CD4-positive, alpha-beta T cell treated with Interleukin-12 subunit alpha and Interleukin-12 subunit beta, for 1 hour (primary cell): ENCODE results near the gene IREB2.
"Not testable (repeated sequence)": the region's sequence is repeated elsewhere in the genome, so short reads cannot be mapped to it uniquely, and the experiment has no call there.

Experiments
- DNase-seq: peaks from one replicate; pipeline ENCODE4 v3.0.0-alpha.2; 2020

IREB2 gene

DNA sequence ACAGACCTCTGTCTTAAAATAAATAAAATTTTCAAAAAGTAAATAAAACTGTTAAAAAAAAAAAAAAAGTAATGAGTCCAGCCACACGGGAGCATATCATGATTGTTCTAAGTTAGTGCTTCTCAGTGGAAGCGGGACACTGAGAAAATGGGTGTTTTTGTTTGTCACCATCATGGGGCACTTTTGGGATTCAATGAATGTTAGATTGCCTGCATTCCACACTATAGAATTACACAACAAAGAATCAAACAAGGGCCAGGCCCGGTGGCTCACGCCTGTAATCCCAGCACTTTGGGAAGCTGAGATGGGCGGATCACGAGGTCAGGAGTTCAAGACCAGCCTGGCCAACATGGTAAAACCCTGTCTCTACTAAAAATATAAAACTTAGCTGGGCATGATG, 3.3 kb upstream of the IREB2 start:
- not testable (repeated sequence) for DNase-seq

DNA sequence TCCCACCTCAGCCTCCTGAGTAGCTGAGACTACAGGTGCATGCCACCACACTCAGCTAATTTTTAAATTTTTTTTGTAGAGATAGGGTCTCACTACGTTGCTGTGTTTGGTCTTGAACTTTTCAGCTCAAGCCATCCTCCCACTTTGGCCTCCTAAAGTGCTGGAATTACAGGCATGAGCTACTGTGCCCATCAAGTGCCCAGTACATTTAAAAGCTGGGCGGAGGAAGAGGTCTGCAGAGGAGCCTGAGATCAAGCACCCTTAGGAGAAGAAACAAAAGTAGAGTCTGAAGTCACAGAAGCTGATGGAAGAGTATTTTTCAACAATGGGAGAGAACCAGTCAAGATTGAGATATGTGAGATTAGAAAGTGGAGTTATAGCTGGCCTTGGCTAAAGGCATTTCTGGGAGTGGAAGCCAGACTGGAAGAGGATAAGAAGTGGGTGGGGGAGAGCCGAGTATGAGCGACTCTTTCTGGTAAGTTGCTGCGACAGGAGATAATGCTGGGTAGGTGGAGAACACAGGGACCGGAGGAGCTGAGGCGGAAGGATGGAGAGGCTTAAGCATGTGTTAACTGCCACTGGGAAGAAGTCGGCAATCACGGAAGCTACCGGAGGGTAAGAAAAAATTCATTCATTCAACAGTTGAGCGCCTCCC, 782 bp upstream of the IREB2 start:
- no peak for DNase-seq

DNA sequence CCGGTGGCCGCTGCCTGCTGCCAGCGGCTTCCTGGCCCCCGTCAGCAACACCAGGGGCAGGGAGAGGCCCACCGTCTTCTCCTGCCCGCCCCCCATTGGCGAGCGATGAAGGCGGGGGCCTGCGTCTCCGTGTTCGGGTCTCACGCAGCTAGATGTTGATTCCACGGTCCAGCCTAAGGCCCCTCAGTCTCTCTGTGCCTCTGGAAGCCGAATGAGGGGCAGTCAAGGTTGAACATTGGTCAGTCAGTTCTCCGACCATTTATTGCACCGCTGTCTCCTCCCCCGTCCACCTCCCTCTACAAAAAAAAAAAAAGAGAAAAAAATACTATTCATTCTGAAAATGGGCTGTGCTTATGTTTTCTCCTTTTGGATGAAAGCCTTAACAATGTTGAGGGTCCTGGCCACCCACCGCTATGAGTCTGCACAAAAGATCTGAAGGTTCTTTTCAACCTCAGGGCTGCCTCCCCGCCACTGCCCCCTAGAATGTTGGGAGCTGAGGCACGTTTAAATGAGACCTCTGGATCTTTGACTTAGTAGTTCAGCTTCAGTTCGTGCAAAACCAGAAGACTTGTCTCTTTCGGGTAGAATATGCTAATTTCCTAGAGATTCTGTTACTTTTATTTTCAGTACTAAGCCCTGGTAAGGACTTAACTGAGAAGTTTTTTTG, 736 bp downstream of the IREB2 start:
- peak; percentile 21 for DNase-seq

DNA sequence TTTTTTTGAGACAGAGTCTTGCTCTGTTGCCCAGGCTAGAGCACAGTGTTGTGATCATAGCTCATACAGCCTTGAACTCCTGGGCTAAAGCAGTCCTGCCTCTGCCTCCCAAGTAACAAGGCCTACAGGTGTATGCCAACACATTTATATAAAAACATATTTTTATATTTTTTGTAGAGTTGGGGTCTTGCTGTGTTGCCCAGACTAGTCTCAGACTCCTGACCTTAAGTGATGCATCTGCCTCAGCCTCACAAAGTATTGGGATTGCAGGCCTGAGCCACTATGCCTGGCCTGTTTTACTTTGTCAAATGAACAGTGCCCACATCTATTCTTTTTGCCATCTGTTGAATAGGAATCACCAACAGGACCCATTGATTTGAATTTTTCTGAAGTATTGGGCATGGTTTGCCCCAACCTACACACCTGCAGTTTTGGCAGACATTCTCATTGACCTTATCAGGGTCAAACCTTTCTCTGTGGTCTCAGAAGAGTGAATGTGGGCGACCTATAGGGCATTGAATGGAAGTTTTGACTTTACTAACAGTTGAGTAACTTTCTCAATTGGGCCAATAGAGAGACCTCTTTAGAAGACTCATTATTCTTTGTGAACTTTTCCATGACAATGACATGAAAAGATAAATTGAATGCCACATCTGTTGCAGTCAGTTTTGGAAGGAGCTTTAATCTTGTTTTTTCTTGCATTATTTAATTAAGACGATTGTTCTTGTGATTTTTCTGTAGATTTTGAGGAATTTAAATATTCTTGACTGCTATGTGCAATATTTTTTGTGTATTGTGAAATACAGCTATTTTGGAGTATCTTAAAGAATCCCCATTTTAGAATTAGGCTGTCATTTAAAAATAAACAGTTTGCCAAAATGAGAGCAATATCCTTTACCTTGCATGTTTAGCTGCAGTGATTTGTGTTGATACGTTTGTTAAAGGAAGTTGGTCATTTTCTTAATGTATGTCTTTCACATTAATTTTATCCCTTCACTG, 2.7 kb downstream of the IREB2 start:
- no peak for DNase-seq

DNA sequence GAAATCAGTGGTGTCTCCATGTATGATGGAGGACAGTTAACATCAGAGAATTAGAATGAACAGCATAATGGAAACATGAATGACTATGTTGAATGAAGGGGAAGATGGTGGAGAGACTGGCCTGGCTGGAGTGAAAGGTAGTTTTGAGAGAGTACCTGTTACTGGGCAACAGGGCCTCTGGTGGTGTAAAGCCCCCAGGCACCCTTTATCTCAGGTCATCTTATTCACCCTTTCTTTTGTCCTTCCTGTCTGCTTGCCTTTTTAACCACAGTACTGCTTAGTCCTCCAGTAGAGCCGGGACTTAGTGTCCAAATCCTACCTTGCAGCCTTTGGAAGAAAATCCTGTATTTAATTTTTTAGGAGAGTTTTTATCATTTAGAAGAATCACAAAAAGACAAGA, 6.2 kb downstream of the IREB2 start:
- DNase-seq = no peak

DNA sequence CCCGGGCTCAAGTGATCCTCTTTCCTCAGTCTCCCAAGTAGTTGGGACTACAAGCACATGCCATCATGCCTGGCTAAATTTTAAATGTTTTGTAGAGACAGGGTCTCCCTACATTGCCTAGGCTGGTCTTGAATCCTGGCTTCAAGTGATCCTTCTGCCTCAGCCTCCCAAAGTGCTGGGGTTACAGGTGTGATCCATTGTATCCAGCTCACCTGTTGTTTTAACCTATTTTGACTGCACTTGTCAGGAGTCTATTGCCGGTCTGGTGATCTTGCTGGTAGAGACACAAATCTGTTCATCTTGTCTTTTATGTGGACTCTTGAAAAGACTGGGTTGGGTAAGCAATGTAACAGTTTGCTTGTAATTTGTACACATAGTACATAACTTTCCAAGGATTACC, 7.9 kb downstream of the IREB2 start:
- no peak for DNase-seq

DNA sequence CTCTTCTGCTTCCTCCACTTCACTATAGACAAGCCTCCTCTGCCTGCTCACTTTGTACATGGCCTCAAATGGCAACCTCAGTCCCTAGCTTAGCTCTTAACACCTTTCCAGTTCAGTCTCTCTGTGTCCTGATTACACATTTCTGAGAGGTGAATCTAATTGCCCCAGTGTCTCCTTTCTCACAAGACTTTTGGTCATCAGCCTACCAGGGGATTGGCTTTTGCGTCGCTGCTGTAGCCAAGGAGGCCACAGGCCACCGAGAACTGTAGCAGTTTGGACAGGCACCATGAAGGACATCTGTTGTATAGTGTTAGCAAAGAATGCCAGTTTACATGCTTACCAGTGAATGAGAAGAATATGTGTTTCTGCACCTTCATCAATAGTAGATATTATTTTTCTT, 8.5 kb downstream of the IREB2 start:
- no peak for DNase-seq

DNA sequence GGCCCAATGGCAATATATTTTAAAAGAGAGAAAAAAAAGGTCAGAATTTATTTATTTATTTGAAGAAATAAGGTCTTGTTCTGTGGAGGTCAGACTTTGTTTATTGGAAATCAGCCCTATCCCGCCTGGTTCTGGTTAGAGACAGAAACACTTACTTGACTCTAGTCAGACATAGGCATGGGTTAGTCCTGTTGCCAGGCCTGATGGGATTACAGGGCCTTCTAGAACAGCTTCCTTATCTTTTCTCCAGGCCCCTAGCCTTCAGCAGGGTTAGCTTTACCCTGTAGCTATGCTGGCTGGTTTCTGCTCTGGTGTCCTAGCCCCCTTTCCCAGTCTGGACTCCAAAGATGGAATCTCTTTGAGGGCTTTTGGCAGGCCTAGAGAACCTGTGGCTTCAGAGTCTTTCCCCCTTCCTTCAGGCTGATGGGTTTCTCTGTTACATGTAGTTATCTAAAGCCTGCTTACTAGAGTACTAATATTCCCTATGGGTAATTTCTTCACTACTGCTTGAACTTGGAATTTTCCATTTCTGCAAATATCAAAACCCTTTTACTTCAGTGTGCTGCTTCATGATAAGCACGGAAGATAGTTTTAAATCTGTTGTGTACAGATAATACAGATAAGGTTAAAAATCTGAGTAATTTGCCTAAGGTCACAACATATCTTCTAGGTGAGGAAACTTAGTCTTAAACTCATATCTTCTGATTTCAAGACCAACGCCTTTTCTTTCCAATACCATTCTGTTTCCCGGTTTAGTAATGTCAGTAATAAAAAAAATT, 10.6 kb downstream of the IREB2 start:
- no peak for DNase-seq

DNA sequence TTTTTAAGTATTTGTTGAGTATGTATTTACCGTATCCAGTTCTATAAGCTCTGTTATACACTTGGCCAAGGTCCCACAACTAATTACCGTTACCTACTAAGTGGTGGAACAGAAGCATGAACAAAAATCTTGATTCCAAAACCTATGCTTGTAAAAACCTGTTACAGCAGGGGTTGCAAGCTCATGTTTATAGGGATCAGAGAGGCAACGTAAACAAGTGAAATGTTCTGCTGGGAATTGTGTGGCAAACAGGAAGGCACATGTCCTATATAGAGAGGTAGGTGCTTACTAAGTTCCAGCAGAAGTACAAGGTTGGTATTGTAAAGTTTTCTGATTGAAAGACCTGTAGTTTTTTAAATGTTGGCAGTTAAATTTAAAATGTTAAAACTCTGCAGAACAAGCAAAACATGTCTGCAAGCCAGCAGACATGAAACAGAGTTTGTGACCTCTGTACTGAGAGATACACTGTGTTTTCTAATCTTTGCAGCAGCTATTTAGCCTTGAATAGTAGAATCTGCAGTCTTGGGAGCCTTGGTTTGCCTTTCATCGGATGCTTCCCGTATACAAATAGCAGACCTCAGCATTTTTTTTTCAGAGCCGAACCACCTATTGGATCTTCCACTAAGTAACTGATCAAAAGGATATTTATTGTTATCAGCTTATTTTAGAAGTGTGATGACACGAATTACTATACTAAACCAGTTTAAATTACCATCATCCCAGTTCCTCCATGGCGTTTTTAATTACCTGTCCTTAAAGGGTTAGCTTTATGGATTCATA, 11.4 kb downstream of the IREB2 start:
- DNase-seq = no peak

DNA sequence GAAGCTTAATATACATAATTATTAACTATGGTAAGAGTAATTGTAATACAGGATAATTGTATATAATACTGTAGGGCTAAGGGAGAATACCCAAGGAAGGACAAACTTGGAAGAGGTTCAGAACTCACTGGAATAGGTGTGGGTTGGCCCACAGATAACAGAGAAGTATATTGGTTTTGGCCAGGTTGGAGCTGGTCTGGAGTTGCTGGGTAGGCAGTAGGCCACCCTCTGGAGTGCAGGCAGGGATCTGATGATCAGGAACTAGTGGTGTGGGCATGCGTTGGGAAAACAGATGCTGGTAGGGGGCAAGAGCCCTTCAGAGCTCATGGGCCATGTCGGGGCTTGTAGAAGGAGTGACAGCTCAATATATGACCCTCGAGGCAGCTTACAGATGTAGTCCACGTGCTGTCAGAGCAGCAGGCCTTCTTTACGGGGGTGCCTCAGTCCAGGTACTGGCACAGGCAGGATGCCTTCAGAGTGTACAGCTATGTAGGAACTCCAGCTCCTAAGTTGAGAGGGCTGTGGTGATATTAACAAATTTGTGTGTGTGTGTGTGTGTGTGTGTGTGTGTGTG, 12.4 kb downstream of the IREB2 start:
- no peak for DNase-seq

DNA sequence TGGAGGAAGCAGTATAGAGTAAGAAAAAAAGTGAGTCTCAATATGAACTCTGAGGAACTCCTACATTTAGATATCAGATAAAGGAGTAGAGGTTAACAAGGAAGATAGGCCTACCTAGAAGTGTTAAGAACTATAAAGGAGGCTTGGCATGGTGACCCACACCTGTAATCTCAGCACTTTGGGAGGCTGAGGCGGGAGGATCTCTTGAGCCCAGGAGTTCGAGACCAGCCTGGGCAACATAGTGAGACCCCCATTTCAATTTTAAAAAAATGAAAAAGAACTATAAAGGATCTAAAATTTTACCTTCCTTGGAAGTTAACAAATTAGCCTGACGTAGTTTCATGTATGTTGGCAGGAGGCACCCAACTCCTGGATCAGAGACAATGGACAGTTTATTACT, 14.5 kb downstream of the IREB2 start:
- DNase-seq = no peak

DNA sequence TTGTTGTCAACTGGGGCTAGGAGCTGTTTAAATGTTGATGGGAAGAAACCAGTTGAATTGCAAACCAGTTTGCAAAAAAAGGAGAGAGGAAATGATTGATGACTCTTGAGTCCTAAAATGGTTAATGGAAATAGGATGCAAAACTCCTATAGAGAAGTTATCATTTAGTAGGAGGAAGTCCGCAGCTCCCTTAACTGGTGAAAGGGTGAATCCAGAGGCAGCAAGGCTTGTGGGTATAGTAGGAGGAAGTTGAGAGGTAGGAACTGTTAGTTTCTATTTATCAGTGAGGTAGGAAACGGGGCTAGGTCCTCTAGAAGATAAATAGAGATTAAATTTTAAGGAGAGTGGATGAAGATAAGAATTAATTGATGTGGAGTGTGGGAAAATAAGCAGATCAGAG, 15.4 kb downstream of the IREB2 start:
- no peak for DNase-seq

DNA sequence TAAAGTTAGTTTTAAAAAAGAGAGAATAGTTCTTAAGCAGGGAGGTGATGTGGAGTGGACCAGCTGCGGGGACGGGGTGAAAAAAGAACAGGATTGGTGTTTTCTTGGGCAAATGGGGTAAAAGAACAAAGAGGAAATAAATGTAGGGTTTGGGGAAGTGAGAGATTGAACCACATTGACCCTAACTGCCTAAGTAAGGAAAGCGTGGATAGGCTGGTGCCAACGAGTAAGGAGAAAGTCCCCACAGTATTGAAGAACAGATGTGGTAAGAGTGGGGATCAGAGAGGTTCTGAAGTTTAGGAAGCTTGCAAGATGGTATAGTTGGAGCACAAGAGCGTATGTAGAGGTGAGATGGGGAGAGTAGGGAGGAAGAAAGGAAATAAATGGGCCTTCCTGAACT, 17.0 kb downstream of the IREB2 start:
- DNase-seq = no peak

DNA sequence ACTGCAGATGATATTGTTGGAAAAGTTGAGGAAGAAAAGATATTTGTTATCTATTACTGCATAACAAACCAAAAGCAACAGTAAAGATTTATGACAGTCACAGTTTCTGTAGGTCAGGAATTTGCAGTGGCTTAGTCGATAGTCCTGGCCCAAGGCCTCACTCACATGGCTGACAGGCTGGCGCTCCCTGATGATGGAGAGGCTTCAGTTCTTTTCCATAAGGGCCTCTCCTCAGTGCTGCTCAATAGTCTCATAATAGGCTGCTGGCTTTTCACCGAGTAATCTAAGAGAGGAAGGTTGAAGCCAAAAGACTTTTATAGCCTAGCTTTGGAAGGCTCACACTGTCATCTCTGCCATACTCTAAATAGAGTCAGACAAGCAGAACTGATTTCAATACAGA, 17.7 kb downstream of the IREB2 start:
- no peak for DNase-seq

DNA sequence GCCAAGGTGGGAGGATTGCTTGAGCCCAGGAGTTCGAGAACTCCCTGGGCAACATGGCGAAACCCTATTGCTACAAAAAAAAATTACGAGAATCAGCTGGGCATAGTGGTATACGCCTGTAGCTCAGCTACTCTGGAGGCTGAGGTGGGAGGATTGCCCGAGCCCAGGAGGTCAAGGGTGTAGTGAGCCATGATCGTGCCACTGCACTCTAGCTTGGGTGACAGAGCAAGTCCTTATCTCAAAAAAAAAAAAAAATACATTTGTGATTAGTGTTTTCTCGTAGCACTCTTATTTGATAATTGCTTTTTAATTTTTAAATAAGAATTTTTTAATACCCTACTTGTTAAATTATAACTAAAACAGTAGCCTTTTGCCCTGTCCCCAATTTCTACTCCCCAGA, 18.4 kb downstream of the IREB2 start:
- no peak for DNase-seq

DNA sequence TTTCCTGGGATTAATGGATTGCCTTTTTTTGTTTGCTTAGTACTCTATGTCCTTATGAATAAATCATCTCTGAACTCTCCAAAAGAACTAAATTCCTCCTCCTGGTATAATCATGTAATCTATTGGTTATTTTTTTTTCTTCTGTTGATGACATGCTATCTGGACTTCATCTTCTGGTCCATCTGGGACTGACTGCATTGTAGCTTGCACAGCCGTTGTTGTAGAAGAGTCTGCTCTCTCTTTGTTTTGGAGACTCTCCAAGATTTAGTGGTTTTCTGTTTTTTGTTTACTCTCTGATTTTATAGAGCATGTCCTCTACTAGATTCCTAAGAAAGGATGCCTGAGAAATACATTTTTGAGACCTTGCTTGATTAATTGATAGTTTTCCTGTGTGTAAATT, 19.1 kb downstream of the IREB2 start:
- no peak for DNase-seq

DNA sequence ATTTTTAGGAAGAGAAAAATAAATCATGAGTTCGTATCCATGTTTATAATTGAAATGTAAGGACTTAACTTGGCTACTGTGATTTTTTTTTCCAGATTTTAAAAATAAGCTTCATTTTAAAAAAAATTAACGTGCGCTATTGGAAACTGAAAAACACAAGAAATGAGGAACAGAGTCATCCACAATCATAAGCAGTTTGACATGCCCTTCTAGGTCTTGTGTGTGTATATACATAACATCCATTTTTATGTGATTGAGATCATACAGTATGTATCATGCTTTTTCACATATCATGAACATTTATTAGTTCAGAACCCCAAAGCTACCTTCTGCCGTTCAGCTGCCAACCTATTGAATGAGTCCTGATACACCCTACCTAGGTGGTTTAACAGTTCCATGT, 22.7 kb downstream of the IREB2 start:
- DNase-seq = no peak

DNA sequence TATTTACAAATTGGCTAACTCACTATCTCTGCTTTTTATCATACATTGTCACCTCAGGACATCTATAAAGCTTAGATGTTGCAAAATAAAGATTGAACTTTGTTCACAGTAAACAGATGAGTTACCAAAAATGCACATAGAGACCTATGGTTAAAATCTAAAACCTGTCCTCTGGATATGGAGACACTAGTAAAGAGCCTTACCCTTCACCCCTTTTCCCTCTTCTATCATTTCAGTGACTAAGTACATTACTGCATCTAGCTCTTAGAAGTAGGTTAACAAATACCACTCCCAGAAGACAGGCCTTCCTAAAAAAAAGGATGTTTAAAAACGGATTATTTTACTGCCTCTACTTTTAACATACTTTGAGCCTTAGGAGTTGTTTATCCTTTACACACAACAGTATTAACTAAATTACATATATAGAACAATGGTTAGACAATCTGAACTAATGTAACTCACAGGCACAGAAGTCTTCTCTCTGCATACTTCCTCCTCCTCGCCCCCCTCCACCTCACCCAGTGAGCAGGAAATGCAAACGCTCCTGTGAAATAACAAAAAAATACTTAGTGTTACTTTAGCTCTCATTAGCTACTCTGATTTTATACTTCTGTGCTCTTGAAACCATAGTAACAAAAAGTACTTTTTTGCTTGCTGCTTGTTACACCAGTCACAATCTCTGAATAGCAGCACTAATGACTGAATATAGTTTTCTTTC, 23.3 kb downstream of the IREB2 start:
- DNase-seq = peak; percentile 43

DNA sequence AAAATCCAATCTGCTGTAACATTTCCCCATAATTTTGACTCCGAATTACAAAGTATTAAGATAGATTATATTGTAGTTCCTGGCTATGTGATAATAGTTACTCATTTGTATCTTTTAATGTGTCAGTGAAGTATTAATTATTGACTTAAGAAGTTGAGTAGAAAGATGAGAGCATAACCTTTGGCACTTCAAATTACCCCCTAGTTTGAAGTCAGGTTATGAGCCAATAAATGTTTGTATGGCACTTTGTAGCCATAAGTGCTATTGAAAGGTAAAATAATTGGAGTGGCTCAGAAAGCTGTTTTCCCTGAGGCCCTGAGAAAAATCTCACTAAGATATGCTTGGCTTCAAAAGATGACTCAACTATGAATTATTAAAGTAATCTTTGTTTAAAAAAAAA, 31.0 kb downstream of the IREB2 start:
- no peak for DNase-seq

DNA sequence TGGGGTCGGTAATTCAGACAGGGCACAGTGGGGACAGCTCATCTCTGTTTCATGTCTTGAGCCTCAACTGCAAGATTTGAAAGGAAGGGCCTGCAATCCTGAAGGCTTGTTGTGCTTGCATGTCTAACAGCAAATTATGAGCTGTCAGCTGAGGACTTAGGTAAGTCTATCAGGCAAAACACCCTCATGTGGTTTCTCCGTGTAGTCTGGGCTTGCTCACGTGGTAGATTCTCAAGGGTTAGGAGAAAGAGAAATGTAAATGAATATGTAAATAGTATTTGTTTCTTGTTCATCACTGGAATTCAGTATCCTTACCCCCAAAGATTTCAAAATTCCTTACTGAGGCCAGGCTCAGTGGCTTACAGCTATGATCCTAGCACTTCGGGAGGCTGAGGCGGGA, 39.3 kb downstream of the IREB2 start:
- DNase-seq = no peak

DNA sequence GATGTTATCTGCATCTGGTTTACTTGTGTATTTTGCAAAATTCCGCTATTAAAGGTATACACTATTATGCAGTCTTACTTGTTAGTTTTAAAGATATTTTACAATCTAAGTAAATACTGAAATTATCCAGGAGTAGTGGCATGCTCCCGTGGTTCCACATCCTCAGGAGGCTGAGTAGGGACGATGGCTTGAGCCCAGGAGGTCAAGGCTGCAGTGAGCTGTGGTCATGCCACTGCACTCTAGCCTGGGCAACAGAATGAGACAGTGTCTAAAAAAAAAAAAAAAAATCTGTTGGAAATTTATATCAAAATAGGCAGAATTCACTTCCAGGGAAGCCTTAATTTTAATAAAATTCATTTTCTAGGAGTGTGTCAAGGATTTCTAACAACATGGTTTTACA, 41.6 kb downstream of the IREB2 start:
- DNase-seq = no peak
